ENCODE measurements around the gene LRRC4B. TPM values are rescaled to one million over a fixed set of nuclear protein-coding genes. Genes with fewer than 3 reads are reported as not detected.
"Not testable (repeated sequence)": the region's sequence is repeated elsewhere in the genome, so short reads cannot be mapped to it uniquely, and the experiment has no call there.

The LRRC4B gene
- under 1 TPM in 1 of 6 donors, not detected in 5; 0.10 TPM for polyA plus RNA-seq (ENCODE audit: low read depth in 6 of 6)

GRCh38 chr19:50567882-50568727 lies at the start of gene LRRC4B:
TSS of gene LRRC4B (minus strand) at chr19:50568435. CDS start at chr19:50548838, 19,597 bp downstream.
- Mint-ChIP-seq H3K4me1 (peaks cover 19 to 24% (median 22%) of the 10 kb centered on the region in 3 donors), H3K27ac (no peak within 1 kb of the TSS), H3K27me3 (peaks cover 39 to 75% (median 75%) of the 10 kb centered on the region in 3 donors), H3K36me3 (peaks cover 0 to 21% of the 10 kb centered on the region in 2 donors), H3K9me3 (peaks cover 0 to 3% (median 0%) of the 10 kb centered on the region in 7 donors), H3K4me3 (peak within 1 kb of the TSS in 4 of 8 donors; percentile 15 to 71 (median 32))
- no peak for DNase-seq
- no peak for ATAC-seq (ENCODE audit: low read depth in 2 of 2)

- peaks cover 5 to 34% (median 18%) of the 10 kb centered on the region in 3 donors for H3K27me3 Mint-ChIP-seq
Measured at GRCh38 chr19:50612504-50613404, 44.5 kb upstream of the LRRC4B start.

GRCh38 chr19:50607874-50608785 lies 39.9 kb upstream of the LRRC4B start:
- H3K36me3 Mint-ChIP-seq: peaks cover 6 to 11% of the 10 kb centered on the region in 2 donors
- ATAC-seq (ENCODE audit: low read depth in 2 of 2) (peak; percentile 88 to 92), DNase-seq (peak; percentile 61)

More at GRCh38 chr19:50612504-50613404, 44.5 kb upstream of the LRRC4B start:
- DNase-seq; H3K36me3 Mint-ChIP-seq; H3K27ac Mint-ChIP-seq; ATAC-seq (ENCODE audit: low read depth in 2 of 2); H3K4me1 Mint-ChIP-seq; H3K4me3 Mint-ChIP-seq: not testable (repeated sequence)
- peaks cover 0 to 16% (median 9%) of the 10 kb centered on the region in 7 donors for H3K9me3 Mint-ChIP-seq

GRCh38 chr19:50607388-50607787 lies 39.2 kb upstream of the LRRC4B start:
- Mint-ChIP-seq H3K36me3 (peaks cover 6 to 18% of the 10 kb centered on the region in 2 donors), H3K4me3 (peak overlapping the region in 6 of 8 donors; percentile 51 to 85 (median 56)), H3K9me3 (peaks cover 6 to 27% (median 16%) of the 10 kb centered on the region in 7 donors), H3K27ac (peak overlapping the region in 3 of 6 donors; percentile 32 to 90 (median 80)), H3K27me3 (peaks cover 19 to 59% (median 33%) of the 10 kb centered on the region in 3 donors), H3K4me1 (peaks cover 12 to 16% (median 15%) of the 10 kb centered on the region in 3 donors)
- DNase-seq (no peak), ATAC-seq (ENCODE audit: low read depth in 2 of 2) (no peak)

More at GRCh38 chr19:50607874-50608785, 39.9 kb upstream of the LRRC4B start:
- Mint-ChIP-seq H3K4me1 (peaks cover 12 to 16% (median 15%) of the 10 kb centered on the region in 3 donors), H3K9me3 (peaks cover 6 to 24% (median 12%) of the 10 kb centered on the region in 7 donors), H3K4me3 (peak overlapping the region; percentile 30 to 85 (median 56)), H3K27ac (peak overlapping the region in 5 of 6 donors; percentile 26 to 95 (median 80)), H3K27me3 (peaks cover 17 to 52% (median 25%) of the 10 kb centered on the region in 3 donors)

GRCh38 chr19:50606059-50606836 lies 38.0 kb upstream of the LRRC4B start:
- Mint-ChIP-seq H3K27me3 (peaks cover 28 to 63% (median 44%) of the 10 kb centered on the region in 3 donors), H3K4me1 (peaks cover 12 to 16% (median 15%) of the 10 kb centered on the region in 3 donors), H3K4me3 (peak overlapping the region in 3 of 8 donors; percentile 5 to 16 (median 9)), H3K36me3 (peaks cover 6 to 18% of the 10 kb centered on the region in 2 donors), H3K27ac (peak overlapping the region in 1 of 6 donors; percentile 67), H3K9me3 (peaks cover 6 to 27% (median 16%) of the 10 kb centered on the region in 7 donors)
- ATAC-seq (ENCODE audit: low read depth in 2 of 2): peak in 1 of 2 donors; percentile 12
- DNase-seq: not testable (repeated sequence)

- peaks cover 5 to 21% (median 14%) of the 10 kb centered on the region in 7 donors for H3K9me3 Mint-ChIP-seq
- peaks cover 6 to 18% of the 10 kb centered on the region in 2 donors for H3K36me3 Mint-ChIP-seq
- DNase-seq; H3K27ac Mint-ChIP-seq; ATAC-seq (ENCODE audit: low read depth in 2 of 2): not testable (repeated sequence)
- H3K27me3 Mint-ChIP-seq: peaks cover 29 to 69% (median 54%) of the 10 kb centered on the region in 3 donors
- H3K4me3 Mint-ChIP-seq: peak overlapping the region in 1 of 8 donors; percentile 70
- H3K4me1 Mint-ChIP-seq: peaks cover 12 to 16% (median 15%) of the 10 kb centered on the region in 3 donors
Measured at GRCh38 chr19:50604264-50605073, 36.2 kb upstream of the LRRC4B start.

- Mint-ChIP-seq H3K9me3 (peaks cover 2 to 16% (median 7%) of the 10 kb centered on the region in 7 donors), H3K4me1 (peaks cover 7 to 9% (median 8%) of the 10 kb centered on the region in 3 donors), H3K27me3 (peaks cover 26 to 65% (median 53%) of the 10 kb centered on the region in 3 donors), H3K4me3 (no peak overlapping the region), H3K27ac (peak overlapping the region in 1 of 6 donors; percentile 60), H3K36me3 (peaks cover 0 to 18% of the 10 kb centered on the region in 2 donors)
- DNase-seq: no peak
- ATAC-seq (ENCODE audit: low read depth in 2 of 2): no peak
Measured at GRCh38 chr19:50602935-50603334, 34.7 kb upstream of the LRRC4B start.

GRCh38 chr19:50602496-50602895 lies 34.3 kb upstream of the LRRC4B start:
- DNase-seq (no peak), ATAC-seq (ENCODE audit: low read depth in 2 of 2) (no peak)
- Mint-ChIP-seq H3K4me3 (no peak overlapping the region), H3K36me3 (peaks cover 0 to 14% of the 10 kb centered on the region in 2 donors), H3K27me3 (peaks cover 29 to 61% (median 49%) of the 10 kb centered on the region in 3 donors), H3K27ac (no peak overlapping the region), H3K4me1 (peaks cover 4 to 6% (median 5%) of the 10 kb centered on the region in 3 donors), H3K9me3 (peaks cover 2 to 13% (median 6%) of the 10 kb centered on the region in 7 donors)

- H3K27ac Mint-ChIP-seq: peak overlapping the region in 1 of 6 donors; percentile 39
- peaks cover 0 to 1% (median under 1%) of the 10 kb centered on the region in 3 donors for H3K4me1 Mint-ChIP-seq
- H3K4me3 Mint-ChIP-seq: no peak overlapping the region
- no peak for DNase-seq
- peaks cover 0 to 9% of the 10 kb centered on the region in 2 donors for H3K36me3 Mint-ChIP-seq
- ATAC-seq (ENCODE audit: low read depth in 2 of 2): no peak
- H3K27me3 Mint-ChIP-seq: peaks cover 26 to 56% (median 45%) of the 10 kb centered on the region in 3 donors
- H3K9me3 Mint-ChIP-seq: peaks cover 0 to 8% (median 4%) of the 10 kb centered on the region in 7 donors
Measured at GRCh38 chr19:50602089-50602422, 33.8 kb upstream of the LRRC4B start.

GRCh38 chr19:50601407-50602088 lies 33.3 kb upstream of the LRRC4B start:
- DNase-seq: no peak
- ATAC-seq (ENCODE audit: low read depth in 2 of 2): no peak
- Mint-ChIP-seq H3K4me1 (no peaks in the 10 kb centered on the region), H3K27ac (no peak overlapping the region), H3K27me3 (peaks cover 25 to 52% (median 42%) of the 10 kb centered on the region in 3 donors), H3K36me3 (peaks cover 0 to 7% of the 10 kb centered on the region in 2 donors), H3K4me3 (no peak overlapping the region), H3K9me3 (peaks cover 0 to 7% (median 4%) of the 10 kb centered on the region in 7 donors)

Measured in naive B cell (primary cell).